Right renal cortex interstitium (tissue), 3 donors: ENCODE measurements around the gene TMEM43. TPM values are rescaled to one million over a fixed set of nuclear protein-coding genes. Genes with fewer than 3 reads are reported as not detected.
A peak's percentile ranks its signal among the peaks of the same experiment; 100 is the strongest.

Experiments
- DNase-seq, 3 donors: peaks; one replicate each; pipeline ENCODE4 v3.0.0-alpha.2; 2013; ENCODE audit warnings: low read depth in 3 of 3, low spot score in 2 of 3
- polyA plus RNA-seq, 3 donors: library from polyadenylated mRNA; unstranded; fragments of 120-200 nt; gene quantifications; one replicate each; pipeline ENCODE4 v1.2.1, GENCODE V29; 2013; ENCODE audit not compliant: insufficient read length in 3 of 3

The TMEM43 gene
- polyA plus RNA-seq, 3 donors = 52.1 to 58.4 (median 57.1) TPM

GRCh38 chr3:14121859-14122258, 3.0 kb upstream of the TMEM43 start:
- no peak for DNase-seq

DNA sequence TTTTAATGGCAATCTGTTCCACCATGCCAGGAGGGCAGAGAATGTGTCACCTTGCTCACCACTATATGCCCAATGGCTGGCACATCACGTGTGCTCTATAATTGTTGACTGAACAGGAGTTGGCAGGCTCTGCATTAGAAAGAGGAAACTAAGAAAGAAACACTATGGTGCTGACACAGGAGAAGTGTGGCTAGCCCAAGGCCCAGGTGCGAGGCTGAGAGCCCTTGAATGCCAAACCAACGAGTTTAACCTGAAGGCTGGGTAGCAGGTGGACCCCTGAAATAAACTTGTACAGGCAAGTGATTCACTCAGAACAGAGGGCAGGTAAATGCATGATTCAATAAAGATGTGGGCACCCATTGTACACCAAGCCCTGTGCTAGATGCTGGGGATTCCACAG, 2.6 kb upstream of the TMEM43 start:
- no peak for DNase-seq

- no peak for DNase-seq
Measured at GRCh38 chr3:14123308-14124222, 1.3 kb upstream of the TMEM43 start.

DNA sequence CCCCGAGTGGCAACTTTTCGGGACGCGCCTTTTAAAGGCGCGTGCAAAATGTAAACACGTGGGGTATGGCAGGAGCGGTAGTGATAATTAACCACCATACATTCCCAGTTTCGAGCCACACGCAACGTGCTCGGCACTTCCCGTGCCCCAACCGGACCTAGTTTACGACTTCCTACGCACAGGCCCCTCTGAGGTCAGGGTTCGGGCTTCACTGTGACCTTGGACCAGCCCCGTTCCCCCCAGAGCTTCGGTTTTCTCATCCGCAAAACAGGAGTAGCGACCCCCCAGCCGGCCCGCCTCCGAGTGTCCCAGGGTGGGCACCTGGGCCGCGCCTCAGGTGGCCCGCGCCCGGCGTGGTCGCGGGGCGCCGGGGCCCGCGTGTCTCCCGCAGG, 633 bp upstream of the TMEM43 start:
- DNase-seq = no peak

- peak in 1 of 3 donors; percentile 59 for DNase-seq
Measured at GRCh38 chr3:14125193-14126016, 553 bp downstream of the TMEM43 start.

GRCh38 chr3:14126017-14126886, 1.4 kb downstream of the TMEM43 start:
- DNase-seq = no peak

GRCh38 chr3:14126887-14127505, 2.1 kb downstream of the TMEM43 start:
- no peak for DNase-seq

GRCh38 chr3:14127516-14128161, 2.8 kb downstream of the TMEM43 start:
- no peak for DNase-seq

- DNase-seq = no peak
Measured at GRCh38 chr3:14128724-14129123, 3.9 kb downstream of the TMEM43 start.

DNA sequence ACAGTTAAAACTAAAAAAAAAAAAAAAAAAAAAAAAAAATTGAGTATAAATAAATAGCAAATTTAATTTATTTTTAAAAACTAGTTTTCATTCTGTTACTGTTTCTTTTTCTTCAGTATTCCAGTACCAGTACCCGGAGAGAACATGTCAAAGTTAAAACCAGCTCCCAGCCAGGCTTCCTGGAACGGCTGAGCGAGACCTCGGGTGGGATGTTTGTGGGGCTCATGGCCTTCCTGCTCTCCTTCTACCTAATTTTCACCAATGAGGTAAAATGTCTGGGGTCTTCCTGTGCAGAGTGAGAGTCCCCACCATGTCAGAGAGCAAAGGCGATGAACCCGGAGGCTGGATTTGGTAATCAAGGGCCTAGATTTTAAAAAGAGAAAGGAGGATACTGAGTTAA, 4.4 kb downstream of the TMEM43 start:
- DNase-seq = no peak

DNA sequence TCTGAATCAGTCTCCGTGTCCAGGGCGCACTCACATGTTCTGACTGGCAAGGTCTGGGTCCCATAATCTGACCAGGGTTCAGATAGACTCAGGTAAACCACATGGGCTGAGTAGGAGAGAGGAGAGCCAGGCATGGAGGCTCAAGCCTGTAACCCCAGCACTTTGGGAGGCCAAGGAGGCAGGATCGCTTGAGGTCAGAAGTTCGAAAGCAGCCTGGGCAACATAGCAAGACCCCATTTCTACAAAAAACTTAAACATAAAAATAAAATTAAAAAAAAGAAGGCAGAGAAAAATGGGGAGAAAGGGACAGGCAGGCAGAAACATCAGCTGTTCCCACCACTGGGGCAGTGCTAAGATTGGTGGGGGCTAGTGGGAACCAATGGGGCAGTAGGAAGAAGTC, 5.4 kb downstream of the TMEM43 start:
- no peak for DNase-seq

DNA sequence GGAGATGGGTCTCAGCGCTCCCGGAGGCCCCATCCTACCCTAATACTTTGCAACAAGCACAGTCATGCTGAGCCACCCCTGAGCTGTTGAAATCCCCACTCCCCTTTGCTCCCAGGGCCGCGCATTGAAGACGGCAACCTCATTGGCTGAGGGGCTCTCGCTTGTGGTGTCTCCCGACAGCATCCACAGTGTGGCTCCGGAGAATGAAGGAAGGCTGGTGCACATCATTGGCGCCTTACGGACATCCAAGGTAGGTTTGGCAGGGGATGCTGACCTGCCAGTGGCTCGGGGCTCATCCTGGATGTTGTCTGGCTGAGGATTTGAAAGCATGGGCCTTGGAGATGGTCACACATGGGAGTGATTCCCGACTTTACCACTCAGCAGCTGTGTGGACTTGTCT, 5.9 kb downstream of the TMEM43 start:
- DNase-seq = no peak

DNA sequence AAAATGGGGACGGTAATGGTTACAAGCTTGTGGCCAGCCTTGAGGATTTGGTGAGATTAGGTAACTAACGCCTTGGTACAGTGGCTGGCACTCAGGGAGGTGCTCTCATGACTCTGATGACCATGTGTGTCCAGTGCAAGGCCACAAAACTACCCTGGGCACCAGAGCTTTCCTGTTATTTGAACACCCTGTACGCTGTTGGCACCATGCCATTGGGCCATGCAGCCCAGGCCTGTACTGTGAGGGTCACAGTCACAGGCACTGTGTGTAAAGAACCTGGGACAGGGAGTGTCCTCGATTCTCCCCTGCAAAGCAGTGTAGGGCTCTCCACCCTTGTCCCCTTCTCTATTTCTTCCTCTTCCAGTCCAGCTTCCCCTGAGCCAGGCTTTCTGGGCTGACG, 6.3 kb downstream of the TMEM43 start:
- no peak for DNase-seq

DNA sequence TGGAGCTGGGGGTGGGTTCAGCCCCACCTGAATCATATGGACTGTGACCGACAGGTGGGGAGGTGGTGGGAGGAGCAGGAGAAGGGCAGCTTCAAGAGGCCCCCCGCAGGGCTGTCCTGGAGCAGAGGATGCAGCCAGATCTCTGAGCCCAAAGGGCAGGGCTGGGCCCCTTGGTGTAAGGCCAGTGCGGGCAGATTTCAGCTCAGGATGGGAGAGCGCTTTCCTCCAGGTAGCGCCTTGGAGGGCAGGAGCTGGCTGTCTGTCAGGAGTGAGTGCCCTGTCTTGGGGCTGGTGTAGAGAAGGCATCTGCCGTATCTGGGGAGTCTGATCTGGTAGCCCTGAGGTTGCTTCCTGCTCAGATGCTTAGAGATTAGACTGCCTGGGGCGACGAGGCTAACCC, 7.3 kb downstream of the TMEM43 start:
- DNase-seq = no peak

DNA sequence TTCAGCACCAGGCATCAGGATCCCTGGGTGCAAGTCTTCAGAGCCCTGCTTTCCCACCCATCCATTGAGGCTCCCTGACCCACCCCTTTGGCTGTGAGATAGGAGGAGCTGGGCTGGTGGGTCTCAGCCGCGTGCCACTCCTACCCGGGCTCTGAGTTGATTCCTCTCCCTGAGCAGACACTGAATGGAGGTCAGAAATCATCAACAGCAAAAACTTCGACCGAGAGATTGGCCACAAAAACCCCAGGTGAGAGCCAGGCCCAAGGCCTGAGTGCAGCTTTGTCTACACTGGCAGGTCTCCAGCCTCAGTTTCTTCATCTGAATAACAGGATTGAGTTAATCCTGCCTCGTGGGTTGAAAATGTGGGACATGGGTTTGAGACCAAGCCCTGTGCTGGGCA, 7.8 kb downstream of the TMEM43 start:
- no peak for DNase-seq

DNA sequence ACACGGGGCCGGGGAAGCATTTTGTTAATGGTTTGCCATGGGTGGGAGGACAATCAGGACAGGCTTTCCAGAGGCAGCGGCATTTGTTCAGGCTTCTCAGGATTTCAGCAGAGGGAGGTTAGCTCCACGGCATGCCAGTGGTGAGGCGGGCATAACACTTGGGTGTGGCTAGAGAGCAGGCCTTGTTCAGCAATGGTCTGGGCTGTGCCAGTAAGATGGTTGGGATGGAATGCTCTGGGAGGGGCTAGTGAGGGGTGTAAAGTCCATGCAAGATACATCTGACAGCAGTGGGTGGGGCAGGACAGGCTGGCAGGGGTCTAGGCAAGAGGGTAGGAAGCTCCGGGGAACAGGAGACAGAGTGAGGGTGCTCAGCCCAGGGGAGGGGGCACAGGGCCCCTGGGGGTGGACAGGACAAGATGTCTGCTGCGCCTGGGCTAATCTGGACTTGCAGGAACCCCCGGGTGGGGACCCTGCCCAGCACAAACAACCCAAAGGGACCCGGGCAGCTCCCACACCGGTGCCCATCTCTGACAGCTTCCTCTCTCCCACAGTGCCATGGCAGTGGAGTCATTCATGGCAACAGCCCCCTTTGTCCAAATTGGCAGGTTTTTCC, 8.4 kb downstream of the TMEM43 start:
- no peak for DNase-seq

DNA sequence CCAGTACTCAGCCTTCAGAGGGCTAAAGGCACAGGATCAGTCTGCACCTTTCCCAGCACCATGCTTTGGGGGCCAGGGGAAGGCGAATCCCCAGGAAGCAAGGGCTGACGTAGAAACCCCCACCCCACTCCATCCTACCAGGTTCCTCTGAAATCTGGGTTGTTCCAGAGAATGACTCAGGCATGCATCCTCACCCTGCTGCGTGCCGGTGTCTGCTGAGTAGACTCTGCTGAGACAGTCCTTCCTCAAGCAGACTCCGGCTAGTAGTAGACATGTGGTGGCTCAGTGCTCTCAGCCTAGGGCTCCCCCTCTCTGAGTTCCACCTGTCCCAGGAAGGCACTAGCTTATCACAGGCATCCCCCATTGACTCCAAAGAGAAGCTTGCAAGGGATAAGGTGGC, 9.0 kb downstream of the TMEM43 start:
- no peak for DNase-seq

DNA sequence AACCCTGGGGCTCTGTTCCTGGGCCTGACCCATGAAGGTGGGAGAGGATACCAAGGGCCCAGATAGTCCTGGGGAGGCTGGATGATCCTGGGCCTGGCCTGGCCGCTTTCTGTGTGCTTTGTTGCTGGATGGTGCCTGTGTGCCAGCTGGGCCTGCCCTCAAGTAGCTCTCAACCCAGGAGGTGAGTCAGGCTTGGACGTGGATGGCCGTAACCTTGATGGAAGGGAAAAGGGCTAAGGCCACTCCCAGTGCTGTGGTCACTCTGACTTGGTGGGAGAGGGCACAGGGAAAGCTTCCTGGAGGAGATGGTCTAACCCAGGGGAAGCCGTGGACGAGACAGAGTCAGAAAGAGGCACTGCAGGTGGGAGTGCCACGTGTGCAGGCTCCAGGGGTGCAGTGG, 9.4 kb downstream of the TMEM43 start:
- DNase-seq = no peak

- DNase-seq = no peak
Measured at GRCh38 chr3:14135581-14135980, 10.7 kb downstream of the TMEM43 start.

DNA sequence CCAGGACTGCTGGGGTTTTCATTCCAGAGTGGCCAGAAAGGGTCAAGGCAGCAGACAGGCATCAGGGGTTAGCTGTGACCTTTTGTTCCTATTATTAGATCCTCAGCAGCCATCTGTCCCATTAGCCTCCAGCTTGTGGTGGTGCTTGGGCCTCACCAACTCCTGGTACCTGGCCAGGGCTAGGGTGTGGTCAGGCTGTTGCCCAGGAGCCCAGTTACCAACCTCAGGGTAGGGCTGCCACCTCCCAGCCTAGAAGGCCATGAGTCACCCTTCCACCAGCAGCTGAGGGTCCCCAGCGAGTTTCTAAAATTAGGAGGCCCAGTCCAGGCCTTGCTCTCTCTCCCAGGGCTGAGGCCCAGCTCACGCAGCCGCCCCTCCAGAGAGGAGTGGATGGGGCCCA, 12.2 kb downstream of the TMEM43 start:
- DNase-seq = no peak
